Left ventricle myocardium inferior (tissue), 1 donor: ENCODE results near the gene NME7. TPM values are rescaled to one million over a fixed set of nuclear protein-coding genes. Genes with fewer than 3 reads are reported as not detected.

Source experiments
- DNase-seq: peaks from one replicate; pipeline ENCODE4 v3.0.0-alpha.2; 2020
- H3K27ac ChIP-seq: fragments of 200-600 bp; replicated peaks from 2 replicates; pipeline ENCODE4 v1.8.0; 2021
- H3K27me3 ChIP-seq: fragments of 200-600 bp; 2 replicates; pipeline ENCODE4 v1.8.0; 2021; ENCODE audit warnings: low read depth
- H3K36me3 ChIP-seq: fragments of 200-600 bp; 2 replicates; pipeline ENCODE4 v1.8.0; 2021
- H3K4me1 ChIP-seq: fragments of 200-600 bp; 2 replicates; pipeline ENCODE4 v1.8.0; 2021
- H3K4me3 ChIP-seq: fragments of 200-600 bp; 2 replicates; pipeline ENCODE4 v1.8.0; 2021; ENCODE audit warnings: mild to moderate bottlenecking, moderate library complexity
- H3K9me3 ChIP-seq: fragments of 200-600 bp; replicated peaks from 2 replicates; pipeline ENCODE4 v1.8.0; 2021
- intact Hi-C: fragments of 100-400 bp; cut with micrococcal nuclease; formaldehyde crosslinking; loops from one replicate; pipeline ENCODE4 v1.11.0; 2022
- total RNA-seq: library from RNA; stranded (reverse); fragmentation: NEBNext Ultra II Directional; extraction: Animal tissue kit (Norgen Biotek cat#: 25700); gene quantifications from one replicate; pipeline ENCODE4 v1.2.1, GENCODE V29; 2021
- TF ChIP-seq, protein P1 (sequence below): fragments of 200-600 bp; IDR thresholded peaks from 2 replicates; pipeline ENCODE4 v1.8.0; 2021; ENCODE audit warnings: antibody characterized with exemption, mild to moderate bottlenecking, borderline replicate concordance
- donor health status: DM: no; HTN: yes; CAD: no; lungs with severe emphysema.

Gene NME7
- total RNA-seq, 1 donor from 2014 or later = 13.1 TPM

GRCh38 chr1:169298441-169298840 is 69.2 kb downstream of the NME7 start:
- Histone ChIP-seq H3K27ac (no peak overlapping the region), H3K27me3 (no peaks in the 10 kb centered on the region)

DNA sequence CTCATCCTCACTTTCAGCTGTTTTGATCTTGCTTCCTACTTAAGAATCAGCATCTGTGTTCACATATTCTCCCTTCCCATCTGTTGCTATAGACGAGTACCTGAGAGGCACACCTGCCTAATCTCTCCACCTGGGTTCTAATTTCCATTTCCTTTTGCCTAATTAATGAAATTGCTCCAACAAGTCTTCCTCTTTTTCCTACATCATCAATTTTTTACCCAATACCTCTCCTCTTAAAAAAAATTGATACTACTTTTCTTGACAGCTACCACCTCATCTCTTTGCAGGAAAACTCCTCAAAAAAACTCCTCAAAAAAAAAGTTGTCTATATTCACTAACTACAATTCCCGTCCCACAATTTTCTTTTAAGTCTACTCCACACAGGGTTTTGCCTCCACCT is 71.8 kb downstream of the NME7 start:
- peaks cover 6% of the 10 kb centered on the region for H3K36me3 ChIP-seq

More at GRCh38 chr1:169298441-169298840, 69.2 kb downstream of the NME7 start:
- intact Hi-C loops = no loop called here
- Histone ChIP-seq H3K4me1 (no peaks in the 10 kb centered on the region), H3K9me3 (no peaks in the 10 kb centered on the region), H3K36me3 (peaks cover 20% of the 10 kb centered on the region), H3K4me3 (no peak overlapping the region)
- TF ChIP-seq, protein P1, sequence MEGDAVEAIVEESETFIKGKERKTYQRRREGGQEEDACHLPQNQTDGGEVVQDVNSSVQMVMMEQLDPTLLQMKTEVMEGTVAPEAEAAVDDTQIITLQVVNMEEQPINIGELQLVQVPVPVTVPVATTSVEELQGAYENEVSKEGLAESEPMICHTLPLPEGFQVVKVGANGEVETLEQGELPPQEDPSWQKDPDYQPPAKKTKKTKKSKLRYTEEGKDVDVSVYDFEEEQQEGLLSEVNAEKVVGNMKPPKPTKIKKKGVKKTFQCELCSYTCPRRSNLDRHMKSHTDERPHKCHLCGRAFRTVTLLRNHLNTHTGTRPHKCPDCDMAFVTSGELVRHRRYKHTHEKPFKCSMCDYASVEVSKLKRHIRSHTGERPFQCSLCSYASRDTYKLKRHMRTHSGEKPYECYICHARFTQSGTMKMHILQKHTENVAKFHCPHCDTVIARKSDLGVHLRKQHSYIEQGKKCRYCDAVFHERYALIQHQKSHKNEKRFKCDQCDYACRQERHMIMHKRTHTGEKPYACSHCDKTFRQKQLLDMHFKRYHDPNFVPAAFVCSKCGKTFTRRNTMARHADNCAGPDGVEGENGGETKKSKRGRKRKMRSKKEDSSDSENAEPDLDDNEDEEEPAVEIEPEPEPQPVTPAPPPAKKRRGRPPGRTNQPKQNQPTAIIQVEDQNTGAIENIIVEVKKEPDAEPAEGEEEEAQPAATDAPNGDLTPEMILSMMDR = no peak
- no peak for DNase-seq

GRCh38 chr1:169295425-169295824 is 72.2 kb downstream of the NME7 start:
- intact Hi-C loops = no loop called here
- H3K27ac ChIP-seq = no peak overlapping the region
- H3K4me1 ChIP-seq = no peaks in the 10 kb centered on the region
- H3K9me3 ChIP-seq = no peaks in the 10 kb centered on the region
- TF ChIP-seq, protein P1 = no peak
- DNase-seq = no peak
- H3K4me3 ChIP-seq = no peak overlapping the region
- no peaks in the 10 kb centered on the region for H3K27me3 ChIP-seq
- peaks cover 6% of the 10 kb centered on the region for H3K36me3 ChIP-seq

More for the DNA sequence above, 71.8 kb downstream of the NME7 start:
- no peak overlapping the region for H3K27ac ChIP-seq
- no peaks in the 10 kb centered on the region for H3K27me3 ChIP-seq
- no peak for DNase-seq
- TF ChIP-seq, protein P1 = no peak
- no peaks in the 10 kb centered on the region for H3K4me1 ChIP-seq
- intact Hi-C loops = no loop called here
- H3K4me3 ChIP-seq = no peak overlapping the region
- no peaks in the 10 kb centered on the region for H3K9me3 ChIP-seq

GRCh38 chr1:169289016-169289415 is 78.6 kb downstream of the NME7 start:
- Histone ChIP-seq H3K4me3 (no peak overlapping the region), H3K4me1 (no peaks in the 10 kb centered on the region), H3K9me3 (peaks cover under 1% of the 10 kb centered on the region), H3K36me3 (no peaks in the 10 kb centered on the region), H3K27me3 (no peaks in the 10 kb centered on the region), H3K27ac (no peak overlapping the region)
- intact Hi-C loops = no loop called here
- no peak for DNase-seq
- TF ChIP-seq, protein P1 = no peak

DNA sequence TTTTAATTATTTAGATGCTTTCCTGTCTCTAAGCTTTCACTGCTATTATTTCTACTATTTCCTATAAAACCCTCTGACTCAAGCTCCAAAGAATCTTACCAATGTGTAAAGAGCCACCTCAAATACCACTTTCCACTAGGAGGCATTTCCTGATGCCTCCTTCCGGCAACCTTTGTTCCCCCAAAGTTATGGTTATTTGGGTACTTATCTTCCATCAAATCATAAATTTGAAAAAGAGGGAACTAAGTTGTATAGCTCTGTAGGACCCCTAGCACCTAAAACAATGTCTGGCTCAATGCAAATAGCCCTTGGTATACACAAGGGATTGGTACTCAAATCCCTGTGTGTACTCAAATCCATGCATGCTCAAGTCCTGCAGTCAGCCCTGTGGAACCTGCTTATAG is 79.6 kb downstream of the NME7 start:
- no peak for DNase-seq
- Histone ChIP-seq H3K36me3 (no peaks in the 10 kb centered on the region), H3K27ac (no peak overlapping the region), H3K4me1 (no peaks in the 10 kb centered on the region), H3K9me3 (peaks cover 3% of the 10 kb centered on the region), H3K27me3 (no peaks in the 10 kb centered on the region), H3K4me3 (no peak overlapping the region)
- TF ChIP-seq, protein P1 = no peak
- intact Hi-C loops = no loop called here
